HepG2 (cell line): Measurements from ENCODE around the gene NES. TPM values are rescaled to one million over a fixed set of nuclear protein-coding genes. Genes with fewer than 3 reads are reported as not detected.

ENCODE experiments used
- HCFC1 ChIP-seq: fragments of 150-350 bp; IDR thresholded peaks from 2 replicates; pipeline ENCODE4 v1.6.1; 2014; ENCODE audit warnings: low read depth, low read length
- KIAA2018 ChIP-seq: sonication (generic); formaldehyde crosslinking; IDR thresholded peaks from 2 replicates; pipeline ENCODE4 v1.5.0; 2020; ENCODE audit warnings: mild to moderate bottlenecking, missing genetic modification reagents, borderline replicate concordance
- NAIF1 ChIP-seq: sonication (generic); formaldehyde crosslinking; IDR thresholded peaks from 2 replicates; pipeline ENCODE4 v1.5.0; 2020; ENCODE audit warnings: mild to moderate bottlenecking, missing genetic modification reagents, borderline replicate concordance
- SAP130 ChIP-seq: IDR thresholded peaks from 2 replicates; pipeline ENCODE4 v1.6.1; 2016; ENCODE audit warnings: low read depth
- SMAD9 ChIP-seq: sonication (generic); formaldehyde crosslinking; IDR thresholded peaks from 2 replicates; pipeline ENCODE4 v1.5.1; 2020; ENCODE audit warnings: mild to moderate bottlenecking, missing genetic modification reagents
- SNAPC2 ChIP-seq: sonication (generic); formaldehyde crosslinking; IDR thresholded peaks from 2 replicates; pipeline ENCODE4 v1.8.1; 2022; ENCODE audit warnings: mild to moderate bottlenecking, missing genetic modification reagents
- STAT5B ChIP-seq: sonication (generic); formaldehyde crosslinking; IDR thresholded peaks from 2 replicates; pipeline ENCODE4 v1.4.0; 2020; ENCODE audit warnings: missing genetic modification reagents
- TGIF2 ChIP-seq: IDR thresholded peaks from 2 replicates; pipeline ENCODE4 v1.6.1; 2016; ENCODE audit warnings: control low read depth, missing compliant biosample characterization
- ZNF331 ChIP-seq: sonication (generic); formaldehyde crosslinking; IDR thresholded peaks from 2 replicates; pipeline ENCODE4 v1.4.0; 2020; ENCODE audit warnings: missing genetic modification reagents
- ZNF546 ChIP-seq: sonication (generic); formaldehyde crosslinking; conservative IDR thresholded peaks from 2 replicates; pipeline ENCODE4 v1.8.1; 2023; ENCODE audit warnings: mild to moderate bottlenecking, missing genetic modification reagents
- polyA plus RNA-seq, 8 experiments: library from polyadenylated mRNA; depleted of rRNA in 3 of 8; stranded (reverse) in 7 of 8; unstranded in 1 of 8; fragments of >200 nt; fragmentation: Illumina TruSeq in 4 of 8; extraction: Trizol in 4 of 8; gene quantifications; 2 replicates each; pipeline versions ENCODE4 v1.2.1 to v1.2.3, GENCODE V29; 2011 to 2016; ENCODE audit warnings: low read depth in 4 of 8, missing spikeins in 1 of 8, mixed read lengths in 1 of 8; ENCODE audit not compliant: insufficient read depth in 1 of 8
- total RNA-seq, 5 experiments: library from RNA; depleted of rRNA; stranded (reverse); fragments of >200 nt; fragmentation: Illumina TruSeq; extraction: Trizol; gene quantifications; 2 replicates each; pipeline ENCODE4 v1.2.3, GENCODE V29; 2016; ENCODE audit warnings: low read depth in 1 of 5

NES gene
- total and polyA plus RNA-seq, 2 of the 13 experiments (the other 11 are each of a cell fraction or from before 2014, with no cell fraction given) = 1.7 to 16.6 TPM

- TF ChIP-seq KIAA2018 (CRISPR knock-in tag) (no peak), STAT5B (CRISPR knock-in tag) (no peak), ZNF331 (CRISPR knock-in tag) (peak; percentile 69; the same call in 1 of the 2 replicates), NAIF1 (CRISPR knock-in tag) (no peak), SNAPC2 (CRISPR knock-in tag) (no peak), TGIF2 (CRISPR knock-in tag) (0 out of 2 replicates have a peak, but pooled peaks have one; percentile 27), ZNF546 (CRISPR knock-in tag) (no peak), HCFC1 (0 out of 2 replicates have a peak, but pooled peaks have one; percentile 8), SMAD9 (CRISPR knock-in tag) (no peak), SAP130 (CRISPR knock-in tag) (peak; percentile 36; the same call in 1 of the 2 replicates)
Observed at GRCh38 chr1:156689035-156689952, 12.1 kb upstream of the NES start (continued).
